ENCODE results near the gene WWC2. TPM values are rescaled to one million over a fixed set of nuclear protein-coding genes. Genes with fewer than 3 reads are reported as not detected.

The WWC2 gene
- total and polyA plus RNA-seq, 2 donors (not counting 3 experiments of a cell fraction or from before 2014, with no cell fraction given), result 12.9 to 52.2 TPM

DNA sequence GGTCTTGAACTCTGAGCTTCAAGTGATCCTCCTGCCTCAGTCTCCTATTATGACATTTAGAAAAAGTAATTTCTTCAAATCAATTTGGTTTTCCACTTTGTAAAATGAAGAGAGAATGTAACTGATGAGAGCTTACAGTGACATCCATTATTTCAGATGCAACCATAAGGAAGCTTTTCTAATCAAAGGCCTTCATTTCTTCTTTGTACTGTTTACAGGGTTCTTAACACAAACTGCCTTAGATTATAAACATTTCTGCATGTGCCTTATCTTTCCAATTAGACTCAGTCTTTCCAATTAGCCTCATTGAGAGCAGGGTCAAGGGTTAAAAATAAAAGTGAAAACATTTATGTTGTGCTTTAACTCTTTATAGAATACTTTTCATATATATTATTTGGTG, 71.8 kb downstream of the WWC2 start:
- no peak for FAIRE-seq
- Histone ChIP-seq H3K9me1 (replicated peaks; ENCODE audit: control insufficient read depth, extremely low read depth, insufficient read depth, low read length) (no peaks in the 10 kb centered on the region), H3K27ac (ENCODE audit: insufficient read depth, low read depth, low read length) (no peak overlapping the region), H3K9me3 (replicated peaks; ENCODE audit: control insufficient read depth, insufficient read depth, low read length) (no peaks in the 10 kb centered on the region), H3K4me2 (ENCODE audit: insufficient read depth, low read length) (no peak overlapping the region), H3K4me1 (ENCODE audit: control insufficient read depth, extremely low read depth, insufficient read depth, low read length) (peaks cover 34% of the 10 kb centered on the region), H3K36me3 (ENCODE audit: control insufficient read depth in 2 of 2, extremely low read depth in 1 of 2, insufficient read depth in 2 of 2, low read length in 2 of 2) (no peaks in the 10 kb centered on the region), H2AFZ (ENCODE audit: low read depth, low read length) (no peak overlapping the region), H3K79me2 (ENCODE audit: control insufficient read depth, insufficient read depth, low read length) (peaks cover 65% of the 10 kb centered on the region), H3K27me3 (ENCODE audit: control insufficient read depth in 2 of 2, insufficient read depth in 2 of 2, low read length in 2 of 2) (no peaks in the 10 kb centered on the region), H3K4me3 (replicated peaks in 1 of 3; ENCODE audit: insufficient read depth in 1 of 3, low read depth in 1 of 3, low read length in 3 of 3) (no peak overlapping the region), H4K20me1 (replicated peaks; ENCODE audit: control insufficient read depth, extremely low read depth, insufficient read depth, low read length) (no peaks in the 10 kb centered on the region), H3K9ac (replicated peaks; ENCODE audit: extremely low read depth, insufficient read depth, low read length) (no peak overlapping the region)
- intact Hi-C loops (cut with micrococcal nuclease), result no loop called here
- no TSS peak for BruUV-seq (replicated peaks)
- POLR2A ChIA-PET, result interaction anchor here (1.3 kb wide), 1 partner anchor 9 kb away, joined by 3 read pairs; no protein-coding TSS in a partner anchor
- no peak for DNase-seq (ENCODE audit: low read depth, low spot score)
- dilution Hi-C loops (cut with MboI; ENCODE audit: extremely low pct_ligation_motif_present, low sequenced_read_pairs), result no loop called here
- TF ChIP-seq GATA2 (IDR thresholded peaks at IDR 0.05; ENCODE audit: insufficient read depth, insufficient read length, low read depth, low read length), result no peak
- no peak for TF ChIP-seq JUN (IDR thresholded peaks at IDR 0.05; ENCODE audit: borderline replicate concordance, insufficient read depth, insufficient read length, low read depth)
- TF ChIP-seq FOS (IDR thresholded peaks at IDR 0.05; ENCODE audit: borderline replicate concordance, insufficient read depth, low read length), result no peak
- no peak for TF ChIP-seq MYC (IDR thresholded peaks at IDR 0.05; ENCODE audit: low read depth, low read length)
- TF ChIP-seq MAX (IDR thresholded peaks at IDR 0.05; ENCODE audit: insufficient read depth, insufficient read length), result no peak
- TF ChIP-seq POLR2AphosphoS5 (IDR thresholded peaks at IDR 0.05; ENCODE audit: insufficient read depth, low read depth, low read length), result no peak
- no peak for TF ChIP-seq POLR2A (IDR thresholded peaks at IDR 0.05; ENCODE audit: low read depth, low read length)
- TF ChIP-seq CTCF (IDR thresholded peaks at IDR 0.05; ENCODE audit: extremely low read depth in 1 of 2, insufficient read depth in 1 of 2, low read depth in 1 of 2, low read length in 2 of 2), result no peak
- TF ChIP-seq EZH2 (IDR thresholded peaks at IDR 0.05; ENCODE audit: borderline replicate concordance, low read depth, low read length, severe bottlenecking), result no peak
- CTCF ChIA-PET, result interaction anchor here (1.2 to 1.6 kb wide), 4 partner anchors 29 to 97 kb away, joined by 3 to 6 read pairs (median 3); no protein-coding TSS in a partner anchor

Data from endothelial cell of umbilical vein (primary cell).